ENCODE results near the gene PLPP3.

The PLPP3 gene

DNA sequence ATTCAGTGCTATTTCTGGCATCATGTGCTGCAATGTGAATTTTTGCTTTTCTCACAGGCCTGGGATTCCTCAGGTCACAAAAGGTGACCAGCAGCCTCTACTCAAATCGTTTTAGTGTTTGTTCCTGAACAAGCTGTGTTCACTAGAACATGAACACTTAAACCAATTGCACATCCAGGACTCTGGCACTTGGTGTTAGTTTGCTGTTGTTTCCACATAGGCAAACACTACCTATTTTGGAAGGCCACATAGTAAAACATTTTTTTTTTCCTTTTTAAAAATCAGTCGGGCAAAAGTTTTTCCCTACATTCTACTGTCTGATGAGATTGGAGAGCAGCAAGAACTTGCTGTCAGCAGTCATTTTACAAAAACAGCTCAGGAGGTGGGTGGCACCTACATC, 83.2 kb downstream of the PLPP3 start:
- no peak for DNase-seq (ENCODE audit: low read depth)

- no peak for DNase-seq (ENCODE audit: low read depth)
These were observed 83.8 kb downstream of the PLPP3 start for GRCh38 chr1:56495538-56495937.

DNA sequence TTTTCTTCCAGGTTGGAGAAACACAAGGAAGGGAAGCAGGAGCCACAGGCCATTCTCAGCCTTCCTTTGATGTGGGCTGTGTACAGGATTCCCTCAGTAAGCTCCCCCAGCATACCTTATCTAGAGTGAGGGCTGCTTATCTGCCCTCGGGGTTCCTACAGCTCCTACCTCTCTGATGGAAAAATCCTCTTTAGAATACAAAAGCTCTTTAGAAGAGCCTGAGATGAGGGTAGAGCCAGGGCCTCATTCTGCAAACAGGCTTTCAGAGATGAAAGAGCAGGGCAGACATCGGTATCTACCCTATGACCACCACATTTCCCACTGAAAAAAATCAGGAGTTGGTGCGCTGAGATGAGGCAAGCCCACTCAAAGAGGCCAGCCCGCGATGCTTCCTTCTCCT, 85.1 kb downstream of the PLPP3 start:
- no peak for DNase-seq (ENCODE audit: low read depth)

GRCh38 chr1:56493826-56494225, 85.5 kb downstream of the PLPP3 start:
- DNase-seq (ENCODE audit: low read depth), result no peak

GRCh38 chr1:56491441-56491840, 87.9 kb downstream of the PLPP3 start:
- DNase-seq (ENCODE audit: low read depth), result no peak

DNA sequence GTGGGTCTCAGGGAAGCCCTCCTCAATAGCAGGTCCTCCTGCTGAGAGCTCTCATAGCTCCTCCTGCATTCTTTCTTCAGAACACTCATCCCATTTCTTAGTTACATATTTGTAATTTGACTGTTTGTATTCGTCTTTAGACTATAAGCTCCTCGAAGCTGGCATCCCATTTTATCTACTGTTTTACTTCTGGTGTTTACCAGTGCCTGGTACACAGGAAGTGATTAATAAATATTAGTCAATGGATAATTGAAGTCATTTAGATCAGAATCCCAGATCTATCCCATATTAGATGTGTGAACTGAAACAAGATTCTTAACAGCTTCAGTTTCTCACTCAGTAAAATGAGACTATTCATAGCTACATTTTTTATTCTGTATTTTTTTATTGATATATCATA, 88.7 kb downstream of the PLPP3 start:
- no peak for DNase-seq (ENCODE audit: low read depth)

GRCh38 chr1:56489695-56490094, 89.7 kb downstream of the PLPP3 start:
- DNase-seq (ENCODE audit: low read depth), result no peak

GRCh38 chr1:56484695-56485094, 94.7 kb downstream of the PLPP3 start:
- DNase-seq (ENCODE audit: low read depth), result no peak

DNA sequence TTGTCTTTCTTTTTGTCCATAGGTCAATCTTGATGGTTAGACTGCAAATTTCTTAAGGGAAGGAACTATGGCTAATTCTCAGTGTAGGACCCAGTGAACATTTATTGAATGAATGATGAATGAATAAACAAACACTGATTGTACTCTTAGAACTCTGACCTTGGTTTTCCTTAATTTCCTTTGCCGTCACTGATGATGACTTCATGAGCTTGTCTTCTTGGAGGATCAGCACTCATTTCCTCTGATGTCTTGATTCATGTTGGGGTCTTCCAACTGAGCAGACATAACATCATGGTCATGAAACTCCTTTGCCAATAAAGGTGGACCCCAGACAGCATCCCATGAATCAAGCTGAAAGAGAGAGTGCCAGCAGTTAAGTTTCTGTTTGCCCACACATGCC, 96.3 kb downstream of the PLPP3 start:
- no peak for DNase-seq (ENCODE audit: low read depth)

DNA sequence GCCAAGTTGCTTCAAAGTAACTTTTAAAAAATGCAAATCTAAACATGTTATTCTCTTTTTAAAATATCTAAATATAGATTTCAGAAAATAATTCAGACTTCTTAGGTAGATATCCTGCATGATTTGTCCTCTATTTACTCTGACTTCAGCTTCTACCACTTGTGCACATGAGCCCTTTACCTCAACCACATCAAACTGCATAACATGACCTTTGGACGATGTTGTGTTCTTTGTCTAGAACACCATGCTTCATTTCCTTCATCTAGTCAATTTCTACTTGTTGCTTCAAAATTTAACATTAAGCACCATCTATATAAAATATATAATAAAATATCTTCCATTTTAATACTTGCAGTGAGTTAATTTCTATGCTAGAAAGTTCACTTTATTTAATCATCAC, 96.9 kb downstream of the PLPP3 start:
- DNase-seq (ENCODE audit: low read depth), result no peak

- DNase-seq (ENCODE audit: low read depth), result no peak
These were observed 98.1 kb downstream of the PLPP3 start for GRCh38 chr1:56481140-56481694.

GRCh38 chr1:56478734-56479133, 100.6 kb downstream of the PLPP3 start:
- DNase-seq (ENCODE audit: low read depth), result no peak

DNA sequence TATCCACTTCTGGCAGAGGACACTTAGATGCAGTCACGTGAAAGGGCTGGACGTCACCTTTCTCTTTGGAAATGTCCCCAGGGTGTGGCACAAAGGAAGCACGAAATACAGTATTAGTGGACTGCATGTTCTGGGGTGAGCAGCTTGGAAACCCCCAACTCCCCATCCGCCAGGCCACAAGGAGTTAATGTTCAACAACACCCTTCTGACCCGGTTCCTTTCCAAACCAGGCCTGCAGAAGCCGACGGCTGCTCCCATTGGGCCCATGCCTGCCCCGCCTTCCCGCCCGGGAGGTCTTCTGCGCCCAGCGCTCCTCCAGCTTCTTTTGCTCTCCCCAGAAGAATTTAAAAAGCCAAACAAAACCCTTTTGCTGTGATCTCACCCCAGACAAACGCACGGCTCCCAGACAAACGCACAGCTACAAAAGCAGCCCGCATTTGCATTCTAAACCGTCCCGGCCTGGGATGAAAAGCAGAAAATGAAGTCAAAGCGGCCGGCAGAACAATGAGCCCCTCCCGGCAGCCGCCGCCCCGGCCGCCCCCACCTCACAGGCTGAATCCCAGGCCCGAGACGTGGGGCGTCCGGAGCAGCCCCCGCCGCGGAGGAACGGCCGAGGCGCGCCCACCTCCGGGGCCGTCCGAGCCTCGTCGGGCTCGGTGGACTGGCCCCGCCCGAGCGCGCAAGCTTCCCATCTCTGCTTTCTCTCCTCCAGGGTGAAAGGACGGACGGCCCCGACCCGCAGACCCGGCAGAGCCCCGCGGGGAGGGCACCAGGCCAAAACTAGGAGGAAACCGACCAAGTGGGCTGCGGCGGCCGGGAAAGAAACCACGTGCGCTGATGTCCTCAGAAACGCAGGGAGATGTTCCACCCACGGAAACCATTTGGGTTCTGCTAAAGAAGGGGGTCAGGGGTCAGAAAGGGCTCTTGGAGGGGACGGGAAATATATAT, 101.9 kb downstream of the PLPP3 start:
- no peak for DNase-seq (ENCODE audit: low read depth)

DNA sequence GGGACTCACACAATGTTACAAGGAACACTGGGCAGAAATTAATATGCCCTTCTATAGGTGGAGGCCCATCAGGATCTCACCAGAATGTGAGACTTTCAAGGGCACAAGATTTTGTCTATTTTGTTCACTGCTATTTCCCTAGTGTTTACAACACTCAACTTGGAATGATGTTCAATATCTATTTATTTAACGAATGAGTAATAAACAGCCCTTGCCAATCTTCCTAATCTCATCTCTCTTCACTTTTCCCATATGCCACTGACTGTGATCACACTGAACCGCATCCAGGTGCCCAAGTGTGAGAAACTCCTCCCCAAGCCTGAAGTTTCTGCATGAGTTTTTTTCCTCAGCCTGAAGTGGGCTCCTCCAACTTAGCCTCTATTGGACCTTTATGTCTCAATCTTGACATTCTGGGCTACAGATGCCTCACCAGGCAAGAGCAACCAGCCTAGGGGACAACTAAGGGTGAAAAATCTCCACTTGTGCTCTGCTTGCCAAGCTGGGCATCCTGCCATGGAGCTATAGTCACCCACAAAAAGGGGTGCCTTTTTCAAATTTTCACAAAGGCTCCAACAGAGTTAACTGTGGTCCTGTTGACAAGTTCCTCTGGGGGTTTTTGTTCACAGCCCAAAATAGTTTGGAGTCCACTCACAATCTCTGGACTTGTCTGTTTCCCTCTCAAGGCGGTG, 105.6 kb downstream of the PLPP3 start:
- DNase-seq (ENCODE audit: low read depth), result no peak

DNA sequence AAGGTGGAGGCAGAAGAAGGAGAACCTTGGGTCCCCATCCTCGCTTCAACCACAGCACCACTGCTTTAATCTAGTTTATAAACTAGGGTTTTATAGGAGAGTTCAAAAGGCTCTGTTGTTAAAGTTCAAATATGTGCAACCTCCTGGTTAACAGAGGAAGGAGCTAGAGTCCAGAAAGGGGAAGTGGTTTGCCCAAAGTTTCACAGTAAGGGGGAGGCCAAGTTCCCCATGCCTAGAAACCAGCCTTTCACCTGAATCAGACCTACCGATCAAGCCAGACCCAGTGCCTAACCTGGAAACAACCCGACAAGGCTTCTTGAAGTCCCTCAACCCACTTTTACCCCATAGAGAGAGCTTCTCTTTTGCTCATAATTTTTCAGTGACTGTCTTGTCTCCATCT, 106.5 kb downstream of the PLPP3 start:
- no peak for DNase-seq (ENCODE audit: low read depth)

- DNase-seq (ENCODE audit: low read depth), result no peak
These were observed 109.6 kb downstream of the PLPP3 start for GRCh38 chr1:56469640-56470371.

- no peak for DNase-seq (ENCODE audit: low read depth)
These were observed 110.8 kb downstream of the PLPP3 start for GRCh38 chr1:56468518-56468917.

GRCh38 chr1:56466538-56466937, 112.8 kb downstream of the PLPP3 start:
- no peak for DNase-seq (ENCODE audit: low read depth)

DNA sequence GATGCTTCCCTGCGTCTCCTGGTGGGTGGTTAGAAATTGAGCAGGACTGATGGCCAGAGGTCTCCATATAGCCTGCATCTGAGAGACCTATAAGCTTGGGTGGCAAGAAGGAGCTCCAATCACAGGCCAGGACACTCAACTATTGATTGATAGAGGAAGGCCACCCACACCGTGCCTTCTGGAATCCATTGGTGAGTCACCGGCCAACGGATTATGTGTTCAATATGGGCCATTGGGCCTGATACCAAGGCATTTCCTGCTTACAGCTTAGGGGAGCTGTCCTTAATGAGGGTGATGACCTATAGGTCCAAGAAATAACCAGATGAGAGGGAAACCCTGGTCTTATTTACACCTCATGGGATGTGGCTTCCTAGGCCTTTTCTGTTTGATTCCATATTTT, 115.1 kb downstream of the PLPP3 start:
- DNase-seq (ENCODE audit: low read depth), result no peak

- no peak for DNase-seq (ENCODE audit: low read depth)
These were observed 116.0 kb downstream of the PLPP3 start for GRCh38 chr1:56463376-56463775.

DNA sequence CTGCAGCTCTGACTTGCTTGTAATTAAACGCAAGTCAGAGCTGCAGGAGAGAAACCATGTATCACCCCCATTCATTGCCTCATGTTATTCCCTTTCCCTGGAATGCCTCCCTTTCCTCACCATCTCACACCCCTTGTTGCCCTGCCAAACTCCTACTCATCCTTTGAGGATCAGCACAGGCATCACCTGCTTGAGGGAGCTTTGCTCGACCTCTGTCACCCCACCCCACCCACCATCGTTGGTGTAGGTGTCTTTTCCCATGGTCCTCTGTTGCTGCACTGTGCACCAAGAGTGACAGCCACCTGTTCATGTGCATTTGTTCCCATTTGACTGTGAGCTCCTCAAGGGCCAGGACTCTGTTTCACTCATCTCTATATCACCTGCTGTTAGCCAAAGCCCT, 117.2 kb downstream of the PLPP3 start:
- DNase-seq (ENCODE audit: low read depth), result no peak

All from activated T-helper 1 cell treated with Interleukin-2 at 50 U/mL for 16 hours (primary cell).